ENCODE measurements around the gene LTBP4.
"Not testable (repeated sequence)": the region's sequence is repeated elsewhere in the genome, so short reads cannot be mapped to it uniquely, and the experiment has no call there.

LTBP4 gene

GRCh38 chr19:40655684-40656083 lies 54.5 kb downstream of the LTBP4 start:
- in situ Hi-C loops (cut with HindIII; ENCODE audit: low sequenced_read_pairs) = not testable (repeated sequence)

- in situ Hi-C loops (cut with HindIII; ENCODE audit: low sequenced_read_pairs) = no loop called here
Measured at GRCh38 chr19:40658031-40658430, 56.9 kb downstream of the LTBP4 start.

DNA sequence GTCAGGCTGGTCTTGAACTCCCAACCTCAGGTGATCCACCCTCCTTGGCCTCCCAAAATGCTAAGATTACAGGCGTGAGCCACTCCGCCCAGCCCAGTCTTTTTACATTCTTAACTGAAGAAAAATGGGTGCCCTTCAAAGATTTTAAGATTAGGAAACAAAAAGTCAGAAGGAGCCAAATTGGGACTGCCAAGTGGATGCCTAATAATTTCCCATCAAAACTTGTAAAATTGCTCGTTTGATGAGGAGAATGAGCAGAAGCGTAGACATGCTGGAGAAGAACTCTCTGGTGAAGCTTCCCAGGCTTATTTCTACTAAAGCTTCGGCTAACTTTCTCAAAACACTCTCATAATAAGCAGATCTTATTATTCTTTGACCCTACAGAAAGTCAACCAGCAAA lies 57.9 kb downstream of the LTBP4 start:
- in situ Hi-C loops (cut with HindIII; ENCODE audit: low sequenced_read_pairs) = no loop called here

DNA sequence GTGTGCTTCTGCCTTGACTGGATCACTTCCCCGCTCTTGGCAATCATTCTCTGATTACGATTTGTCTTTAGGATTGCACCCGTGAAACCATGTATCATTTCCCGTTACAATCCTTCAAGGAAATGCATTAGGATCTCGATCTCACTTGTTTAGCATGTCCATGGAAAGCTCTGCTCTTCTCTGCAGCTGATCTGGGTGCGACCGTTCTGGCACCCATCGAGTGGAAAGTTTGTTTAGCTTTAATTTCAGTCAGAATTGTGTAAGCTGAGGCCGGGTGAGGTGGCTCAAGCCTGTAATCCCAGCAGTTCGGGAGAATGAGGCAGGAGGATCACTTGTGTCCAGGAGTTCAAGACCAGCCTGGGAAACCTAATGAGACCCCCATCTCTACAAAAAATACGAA lies 58.4 kb downstream of the LTBP4 start:
- in situ Hi-C loops (cut with HindIII; ENCODE audit: low sequenced_read_pairs) = no loop called here

- in situ Hi-C loops (cut with HindIII; ENCODE audit: low sequenced_read_pairs) = no loop called here
Measured at GRCh38 chr19:40661616-40662015, 60.4 kb downstream of the LTBP4 start.

- in situ Hi-C loops (cut with HindIII; ENCODE audit: low sequenced_read_pairs) = no loop called here
Measured at GRCh38 chr19:40662925-40663694, 61.9 kb downstream of the LTBP4 start.

DNA sequence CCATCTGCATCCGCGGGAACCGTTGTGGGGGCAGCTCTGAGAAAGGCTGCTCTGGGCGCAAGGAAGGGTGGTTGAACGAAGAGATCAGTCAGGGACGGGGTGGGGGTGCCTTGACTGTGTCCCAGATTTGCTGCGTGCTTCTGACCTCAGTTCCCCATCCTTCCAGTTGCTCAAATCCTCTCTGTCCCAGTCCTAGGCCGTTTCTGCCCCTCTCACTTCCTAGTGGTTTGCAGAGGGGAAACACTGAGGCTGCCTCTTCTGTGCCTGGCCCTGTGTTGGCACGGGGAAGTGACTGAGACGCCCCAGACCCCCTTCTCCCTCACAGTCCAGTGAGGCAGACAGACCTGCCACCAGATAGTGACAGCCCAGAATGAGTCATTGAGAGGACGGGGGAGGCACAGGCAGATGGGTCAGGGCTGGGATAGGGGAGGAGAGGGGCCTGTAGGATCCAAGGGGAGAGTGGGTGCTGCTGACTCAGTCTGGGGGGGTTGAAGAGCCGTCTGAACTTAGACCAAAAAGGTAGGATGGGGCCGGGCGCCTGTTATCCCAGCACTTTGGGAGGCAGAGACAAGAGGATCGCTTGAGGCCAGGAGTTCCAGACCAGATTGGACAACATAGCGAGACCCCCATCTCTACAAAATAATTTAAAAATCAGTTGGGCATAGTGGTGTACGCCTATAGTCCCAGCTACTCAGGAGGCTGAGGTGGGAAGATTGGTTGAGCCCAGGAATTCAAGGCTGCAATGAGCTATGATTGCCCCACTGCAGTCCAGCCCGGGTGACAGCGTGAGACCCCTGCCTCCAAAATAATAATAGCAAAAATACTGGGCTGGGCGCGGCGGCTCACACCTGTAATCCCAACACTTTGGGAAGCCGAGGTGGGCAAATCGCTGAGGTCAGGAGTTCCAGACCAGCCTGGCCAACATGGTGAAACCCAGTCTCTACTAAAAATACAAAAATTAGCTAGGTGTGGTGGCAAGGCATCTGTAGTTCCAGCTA lies 62.8 kb downstream of the LTBP4 start:
- in situ Hi-C loops (cut with HindIII; ENCODE audit: low sequenced_read_pairs) = no loop called here

- in situ Hi-C loops (cut with HindIII; ENCODE audit: low sequenced_read_pairs) = no loop called here
Measured at GRCh38 chr19:40666803-40667438, 65.8 kb downstream of the LTBP4 start.

DNA sequence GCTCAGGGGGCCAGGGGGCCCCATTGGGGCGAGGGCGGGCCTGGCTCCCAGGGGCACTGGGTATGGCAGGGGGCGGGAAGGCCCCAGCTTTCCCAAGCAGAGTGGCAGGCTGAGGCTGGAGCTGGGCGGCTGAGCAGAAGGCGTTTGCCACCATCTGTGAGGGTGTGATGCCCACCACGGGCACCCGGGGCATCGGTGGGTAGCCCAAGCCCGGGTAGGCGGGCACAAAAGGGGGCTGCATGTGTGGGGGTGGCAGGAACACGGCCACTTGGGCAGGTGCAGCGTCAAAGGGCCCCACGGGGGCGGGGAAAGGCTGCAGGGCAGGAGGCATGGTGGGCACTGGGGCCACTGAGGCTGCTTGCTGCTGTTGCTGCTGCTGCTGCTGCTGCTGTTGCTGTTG lies 66.4 kb downstream of the LTBP4 start:
- in situ Hi-C loops (cut with HindIII; ENCODE audit: low sequenced_read_pairs) = no loop called here

DNA sequence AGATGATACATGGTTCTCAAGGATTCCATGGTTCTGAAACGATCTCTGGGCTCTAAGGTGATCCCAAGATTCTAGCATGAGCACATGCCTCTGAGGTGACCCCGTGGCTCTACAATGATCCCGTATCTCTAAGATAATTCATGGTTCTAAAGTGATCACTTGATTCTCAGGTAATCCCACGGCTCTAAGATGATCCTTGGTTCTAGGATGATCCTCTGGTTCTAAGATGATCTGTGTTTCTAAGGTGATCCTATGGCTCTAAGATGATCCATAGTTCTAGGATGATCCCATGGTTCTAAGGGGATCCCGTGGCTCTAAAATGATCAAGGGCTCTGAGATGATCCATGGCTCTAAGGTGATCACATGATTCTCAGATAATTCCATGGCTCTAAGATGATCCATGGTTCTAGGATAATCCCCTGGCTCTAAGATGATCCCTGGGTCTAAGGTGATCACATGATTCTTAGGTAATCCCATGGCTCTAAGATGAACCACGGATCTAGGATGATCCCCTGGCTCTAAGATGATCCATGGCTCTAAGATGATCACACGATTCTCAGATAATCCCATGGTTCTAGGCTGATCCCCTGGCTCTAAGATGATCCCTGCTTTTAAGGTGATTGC lies 67.9 kb downstream of the LTBP4 start:
- in situ Hi-C loops (cut with HindIII; ENCODE audit: low sequenced_read_pairs) = no loop called here

DNA sequence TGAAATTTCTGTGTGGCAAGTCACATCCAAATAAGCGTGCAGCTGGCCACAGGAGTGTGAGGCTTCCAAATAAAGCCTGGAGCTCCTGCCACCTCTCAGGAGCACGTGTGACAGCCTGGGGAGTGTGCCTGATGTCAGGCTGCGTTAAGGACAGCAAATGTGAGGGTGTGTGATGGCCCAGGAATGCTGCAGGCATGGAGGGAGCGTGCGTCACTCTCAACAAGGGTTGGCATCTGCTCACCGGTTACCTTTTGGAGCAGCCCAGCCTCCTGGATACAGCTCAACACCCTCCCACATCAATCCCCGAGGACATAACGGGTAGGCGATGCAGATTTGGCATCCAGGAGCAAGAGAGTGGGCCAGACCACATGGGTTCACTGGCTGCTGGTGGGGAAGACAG lies 70.2 kb downstream of the LTBP4 start:
- in situ Hi-C loops (cut with HindIII; ENCODE audit: low sequenced_read_pairs) = no loop called here

DNA sequence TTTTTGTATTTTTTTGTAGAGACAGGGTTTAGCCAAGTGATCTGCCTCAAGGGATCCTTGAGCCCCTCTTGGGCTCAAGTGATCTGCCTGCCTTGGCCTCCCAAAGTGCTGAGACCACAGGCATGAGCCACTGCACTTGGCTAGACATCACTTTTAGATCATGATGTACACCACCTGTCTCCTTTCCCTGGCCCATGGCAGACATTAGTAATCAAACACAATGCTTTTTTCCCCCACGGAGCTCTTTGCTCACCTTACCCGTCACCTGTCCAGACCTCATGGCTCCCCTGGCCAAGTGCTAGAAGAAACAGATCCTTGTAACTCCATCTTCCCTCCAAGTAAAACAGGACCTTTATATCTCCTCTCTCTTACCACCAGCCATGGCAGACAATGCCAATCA lies 70.9 kb downstream of the LTBP4 start:
- in situ Hi-C loops (cut with HindIII; ENCODE audit: low sequenced_read_pairs) = no loop called here

DNA sequence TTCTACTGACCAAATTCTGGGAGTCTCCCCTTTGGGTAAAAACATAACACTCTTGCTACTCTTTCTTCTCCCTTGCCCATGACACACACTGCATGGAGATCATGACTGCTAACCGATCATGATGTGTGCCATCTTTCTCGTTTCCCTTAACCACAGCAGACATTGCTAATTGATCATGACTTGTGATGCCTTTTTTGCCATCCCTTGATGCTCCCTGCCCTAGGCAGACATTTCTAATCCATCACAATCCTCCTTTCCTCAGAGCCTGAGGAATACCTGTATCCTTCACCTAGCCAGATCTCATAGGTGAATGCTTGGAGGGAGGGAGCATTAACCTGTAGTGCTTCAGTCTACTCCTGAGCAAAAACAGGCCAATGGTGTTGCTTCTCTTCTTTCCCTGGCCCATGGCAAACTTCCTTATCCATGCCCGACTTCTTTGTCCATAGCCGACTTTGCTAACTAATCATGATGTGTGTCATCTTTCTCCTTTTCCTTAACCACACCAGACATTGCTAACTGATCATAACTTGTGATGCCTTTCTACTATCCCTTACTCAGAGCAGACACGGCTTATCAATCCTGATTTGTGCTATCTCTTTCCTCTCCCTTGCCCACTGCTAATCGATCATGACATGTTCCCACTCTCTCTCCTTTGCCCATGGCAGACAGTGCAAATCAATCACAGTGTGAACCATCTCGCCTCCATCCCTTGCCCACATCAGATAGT lies 71.6 kb downstream of the LTBP4 start:
- in situ Hi-C loops (cut with HindIII; ENCODE audit: low sequenced_read_pairs) = no loop called here

DNA sequence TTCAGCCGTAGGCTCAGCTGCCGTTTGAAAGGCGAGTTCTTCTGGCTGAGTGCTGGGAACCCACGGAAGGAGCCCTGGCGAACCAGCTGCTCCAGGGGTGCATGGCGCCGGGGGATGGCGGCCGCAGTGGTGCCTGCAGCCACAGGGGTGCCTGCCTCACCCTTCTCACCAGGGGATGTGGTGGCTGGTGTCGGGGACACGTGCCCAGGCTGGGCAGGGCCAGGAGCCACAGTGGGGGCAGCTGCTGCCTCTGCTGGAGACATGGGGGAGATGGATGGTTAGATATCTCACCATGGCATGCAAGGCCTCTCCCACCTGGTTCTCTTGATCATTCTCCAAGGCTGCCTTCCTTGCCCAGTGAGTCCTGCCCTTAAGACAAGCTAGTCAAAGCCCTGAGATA lies 72.2 kb downstream of the LTBP4 start:
- in situ Hi-C loops (cut with HindIII; ENCODE audit: low sequenced_read_pairs) = no loop called here

GRCh38 chr19:40674291-40674690 lies 73.1 kb downstream of the LTBP4 start:
- in situ Hi-C loops (cut with HindIII; ENCODE audit: low sequenced_read_pairs) = no loop called here

- in situ Hi-C loops (cut with HindIII; ENCODE audit: low sequenced_read_pairs) = no loop called here
Measured at GRCh38 chr19:40677156-40677555, 76.0 kb downstream of the LTBP4 start.

Measured in endothelial cell of hepatic sinusoid (primary cell).